ENCODE measurements around the gene TBX6. TPM values are rescaled to one million over a fixed set of nuclear protein-coding genes. Genes with fewer than 3 reads are reported as not detected.

TBX6 gene
- total RNA-seq = 0.07 and 1.3 TPM in 2 replicates

- no peak for DNase-seq (ENCODE audit: low read depth)
Observed at GRCh38 chr16:30091474-30092372, at the start of gene TBX6. Gene TBX6, minus strand, starts transcription at chr16:30091924. Its CDS starts 731 bp downstream, at chr16:30091193.

GRCh38 chr16:30139583-30140481 lies 48.1 kb upstream of the TBX6 start:
- no peak for TF ChIP-seq CTCF (conservative IDR thresholded peaks at IDR 0.05; ENCODE audit: low read depth, low read length)
- DNase-seq (ENCODE audit: low read depth) = no peak
- H3K4me3 ChIP-seq (ENCODE audit: low read depth, low read length) = no peak overlapping the region

More at GRCh38 chr16:30091474-30092372, at the start of gene TBX6:
- peak within 1 kb of the TSS; percentile 74 for H3K4me3 ChIP-seq (ENCODE audit: low read depth, low read length)
- TF ChIP-seq CTCF (conservative IDR thresholded peaks at IDR 0.05; ENCODE audit: low read depth, low read length) = peak; percentile 62

GRCh38 chr16:30137897-30138296 lies 46.2 kb upstream of the TBX6 start:
- DNase-seq (ENCODE audit: low read depth) = no peak
- no peak for TF ChIP-seq CTCF (conservative IDR thresholded peaks at IDR 0.05; ENCODE audit: low read depth, low read length)
- no peak overlapping the region for H3K4me3 ChIP-seq (ENCODE audit: low read depth, low read length)

- TF ChIP-seq CTCF (conservative IDR thresholded peaks at IDR 0.05; ENCODE audit: low read depth, low read length) = no peak
- no peak overlapping the region for H3K4me3 ChIP-seq (ENCODE audit: low read depth, low read length)
- no peak for DNase-seq (ENCODE audit: low read depth)
Observed at GRCh38 chr16:30136971-30137605, 45.4 kb upstream of the TBX6 start.

GRCh38 chr16:30132591-30132990 lies 40.9 kb upstream of the TBX6 start:
- DNase-seq (ENCODE audit: low read depth) = no peak
- no peak for TF ChIP-seq CTCF (conservative IDR thresholded peaks at IDR 0.05; ENCODE audit: low read depth, low read length)

GRCh38 chr16:30131869-30132475 lies 40.2 kb upstream of the TBX6 start:
- DNase-seq (ENCODE audit: low read depth) = no peak
- H3K4me3 ChIP-seq (ENCODE audit: low read depth, low read length) = no peak overlapping the region
- TF ChIP-seq CTCF (conservative IDR thresholded peaks at IDR 0.05; ENCODE audit: low read depth, low read length) = no peak

More at GRCh38 chr16:30132591-30132990, 40.9 kb upstream of the TBX6 start:
- no peak overlapping the region for H3K4me3 ChIP-seq (ENCODE audit: low read depth, low read length)

Data from epithelial cell of proximal tubule (primary cell).